ENCODE data around the gene OTUD1. TPM values are rescaled to one million over a fixed set of nuclear protein-coding genes. Genes with fewer than 3 reads are reported as not detected.

Gene OTUD1
- total RNA-seq, 1 experiment from 2014 or later, result 5.7 TPM

- Histone ChIP-seq H3K4me2 (ENCODE audit: low read length) (no peak overlapping the region), H3K4me1 (ENCODE audit: control insufficient read depth in 1 of 2, insufficient read depth in 2 of 2, low read length in 2 of 2) (no peaks in the 10 kb centered on the region), H3K4me3 (replicated peaks in 1 of 2; ENCODE audit: low read depth in 1 of 2, low read length in 2 of 2) (no peak overlapping the region), H2AFZ (ENCODE audit: low read depth, low read length, poor library complexity, severe bottlenecking) (no peak overlapping the region), H3K9ac (ENCODE audit: low read length) (no peak overlapping the region), H3K36me3 (ENCODE audit: control insufficient read depth in 1 of 2, insufficient read depth in 2 of 2, low read length in 2 of 2) (no peaks in the 10 kb centered on the region), H4K20me1 (ENCODE audit: insufficient read depth) (no peaks in the 10 kb centered on the region), H3K79me2 (ENCODE audit: insufficient read depth, low read length) (no peaks in the 10 kb centered on the region), H3K9me3 (ENCODE audit: control insufficient read depth in 1 of 2, insufficient read depth in 1 of 2, low read depth in 1 of 2, low read length in 2 of 2) (no peaks in the 10 kb centered on the region), H3K27ac (ENCODE audit: low read depth, low read length) (no peak overlapping the region), H3K9me2 (ENCODE audit: insufficient read depth) (no peaks in the 10 kb centered on the region), H3K27me3 (ENCODE audit: insufficient read depth, low read length) (peaks cover 40% of the 10 kb centered on the region)
- TF ChIP-seq RAD21 (IDR thresholded peaks at IDR 0.05; ENCODE audit: low read depth), result no peak
- no peak for TF ChIP-seq FOSL1 (IDR thresholded peaks at IDR 0.05; ENCODE audit: low read depth)
- TF ChIP-seq POLR2AphosphoS5 (IDR thresholded peaks at IDR 0.05; ENCODE audit: low read depth, low read length), result no peak
- no TSS peak for BruUV-seq (replicated peaks)
- CTCF ChIA-PET, result no interaction called here
- DNase-seq (ENCODE audit: low read depth, low spot score) (no peak), ATAC-seq (no peak)
- intact Hi-C loops (cut with micrococcal nuclease), result no loop called here
- POLR2A ChIA-PET, result no interaction called here
- RAD21 ChIA-PET (ENCODE audit: low non-redundant PET in 1 of 2, low total read pairs in 2 of 2, uncharacterized antibody in 2 of 2, unreplicated experiment in 2 of 2), result no interaction called here
These were observed 28.1 kb downstream of the OTUD1 start for GRCh38 chr10:23467012-23467411.

GRCh38 chr10:23467548-23467947, 28.7 kb downstream of the OTUD1 start:
- no peak for TF ChIP-seq POLR2A (IDR thresholded peaks at IDR 0.05; ENCODE audit: borderline replicate concordance, extremely low read depth, insufficient read depth, insufficient read length)
- TF ChIP-seq REST (IDR thresholded peaks at IDR 0.05; ENCODE audit: low read depth), result no peak
- TF ChIP-seq, protein P1, sequence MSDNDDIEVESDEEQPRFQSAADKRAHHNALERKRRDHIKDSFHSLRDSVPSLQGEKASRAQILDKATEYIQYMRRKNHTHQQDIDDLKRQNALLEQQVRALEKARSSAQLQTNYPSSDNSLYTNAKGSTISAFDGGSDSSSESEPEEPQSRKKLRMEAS (IDR thresholded peaks at IDR 0.05), result no peak
- TF ChIP-seq EZH2phosphoT487 (IDR thresholded peaks at IDR 0.05; ENCODE audit: borderline replicate concordance), result no peak
- TF ChIP-seq, protein P2, sequence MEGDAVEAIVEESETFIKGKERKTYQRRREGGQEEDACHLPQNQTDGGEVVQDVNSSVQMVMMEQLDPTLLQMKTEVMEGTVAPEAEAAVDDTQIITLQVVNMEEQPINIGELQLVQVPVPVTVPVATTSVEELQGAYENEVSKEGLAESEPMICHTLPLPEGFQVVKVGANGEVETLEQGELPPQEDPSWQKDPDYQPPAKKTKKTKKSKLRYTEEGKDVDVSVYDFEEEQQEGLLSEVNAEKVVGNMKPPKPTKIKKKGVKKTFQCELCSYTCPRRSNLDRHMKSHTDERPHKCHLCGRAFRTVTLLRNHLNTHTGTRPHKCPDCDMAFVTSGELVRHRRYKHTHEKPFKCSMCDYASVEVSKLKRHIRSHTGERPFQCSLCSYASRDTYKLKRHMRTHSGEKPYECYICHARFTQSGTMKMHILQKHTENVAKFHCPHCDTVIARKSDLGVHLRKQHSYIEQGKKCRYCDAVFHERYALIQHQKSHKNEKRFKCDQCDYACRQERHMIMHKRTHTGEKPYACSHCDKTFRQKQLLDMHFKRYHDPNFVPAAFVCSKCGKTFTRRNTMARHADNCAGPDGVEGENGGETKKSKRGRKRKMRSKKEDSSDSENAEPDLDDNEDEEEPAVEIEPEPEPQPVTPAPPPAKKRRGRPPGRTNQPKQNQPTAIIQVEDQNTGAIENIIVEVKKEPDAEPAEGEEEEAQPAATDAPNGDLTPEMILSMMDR (IDR thresholded peaks at IDR 0.05 in 2 of 3, conservative IDR thresholded peaks at IDR 0.05 in 1 of 3; ENCODE audit: borderline replicate concordance in 1 of 3, insufficient read depth in 1 of 3, low read depth in 2 of 3, low read length in 2 of 3), result no peak
- TF ChIP-seq ZFX (IDR thresholded peaks at IDR 0.05), result no peak
- TF ChIP-seq FOSL1 (IDR thresholded peaks at IDR 0.05; ENCODE audit: low read depth), result no peak
- TF ChIP-seq TCF7L2 (IDR thresholded peaks at IDR 0.05; ENCODE audit: borderline replicate concordance, extremely low read depth, insufficient read depth, insufficient read length), result no peak
- no peak for TF ChIP-seq SIN3A (IDR thresholded peaks at IDR 0.05; ENCODE audit: low read depth)
- TF ChIP-seq SP1 (IDR thresholded peaks at IDR 0.05; ENCODE audit: low read depth), result no peak
- Histone ChIP-seq H3K4me2 (ENCODE audit: low read length) (no peak overlapping the region), H3K9ac (ENCODE audit: low read length) (no peak overlapping the region), H4K20me1 (ENCODE audit: insufficient read depth) (no peaks in the 10 kb centered on the region), H3K4me3 (replicated peaks in 1 of 2; ENCODE audit: low read depth in 1 of 2, low read length in 2 of 2) (no peak overlapping the region), H3K9me2 (ENCODE audit: insufficient read depth) (no peaks in the 10 kb centered on the region), H3K36me3 (ENCODE audit: control insufficient read depth in 1 of 2, insufficient read depth in 2 of 2, low read length in 2 of 2) (no peaks in the 10 kb centered on the region), H2AFZ (ENCODE audit: low read depth, low read length, poor library complexity, severe bottlenecking) (no peak overlapping the region), H3K9me3 (ENCODE audit: control insufficient read depth in 1 of 2, insufficient read depth in 1 of 2, low read depth in 1 of 2, low read length in 2 of 2) (no peaks in the 10 kb centered on the region), H3K79me2 (ENCODE audit: insufficient read depth, low read length) (no peaks in the 10 kb centered on the region), H3K27ac (ENCODE audit: low read depth, low read length) (no peak overlapping the region), H3K27me3 (ENCODE audit: insufficient read depth, low read length) (peaks cover 40% of the 10 kb centered on the region), H3K4me1 (ENCODE audit: control insufficient read depth in 1 of 2, insufficient read depth in 2 of 2, low read length in 2 of 2) (no peaks in the 10 kb centered on the region)
- ATAC-seq, result no peak
- DNase-seq (ENCODE audit: low read depth, low spot score), result no peak
- POLR2A ChIA-PET, result no interaction called here
- BruUV-seq (replicated peaks), result no TSS peak
- intact Hi-C loops (cut with micrococcal nuclease), result no loop called here
- RAD21 ChIA-PET (ENCODE audit: low non-redundant PET in 1 of 2, low total read pairs in 2 of 2, uncharacterized antibody in 2 of 2, unreplicated experiment in 2 of 2), result no interaction called here
- CTCF ChIA-PET, result no interaction called here
